GM13977 (cell line): ENCODE results near the gene VCL.
"Not testable (repeated sequence)": the region's sequence is repeated elsewhere in the genome, so short reads cannot be mapped to it uniquely, and the experiment has no call there.

Source experiments
- DNase-seq: peaks from one replicate; pipeline ENCODE4 v3.0.0; 2012; ENCODE audit warnings: low spot score
- CTCF ChIP-seq: IDR thresholded peaks from 2 replicates; pipeline ENCODE4 v1.5.1; 2012; ENCODE audit warnings: mild to moderate bottlenecking, control low read depth; ENCODE audit not compliant: insufficient read depth; ENCODE audit errors: extremely low read depth, missing control alignments
- in situ Hi-C: fragments of 300-500 bp; cut with MboI; formaldehyde crosslinking; loops from one replicate; pipeline ENCODE4 v1.12.0; 2022; ENCODE audit warnings: low sequenced_read_pairs, low pct_unique_long_range_greater_than_20kb, mixed read lengths, inconsistent platforms; ENCODE audit not compliant: unreplicated experiment

The VCL gene

GRCh38 chr10:73956476-73957359 is 41.2 kb upstream of the VCL start:
- DNase-seq: peak; percentile 62
- in situ Hi-C loops: no loop called here
- TF ChIP-seq CTCF: no peak

- in situ Hi-C loops: no loop called here
- no peak for DNase-seq
- TF ChIP-seq CTCF: no peak
Measured at GRCh38 chr10:73959484-73960243, 38.3 kb upstream of the VCL start.

- TF ChIP-seq CTCF: no peak
- in situ Hi-C loops: no loop called here
Measured at GRCh38 chr10:73962386-73962785, 35.5 kb upstream of the VCL start.

GRCh38 chr10:73963533-73963932 is 34.4 kb upstream of the VCL start:
- DNase-seq, in situ Hi-C loops: not testable (repeated sequence)

More at GRCh38 chr10:73962386-73962785, 35.5 kb upstream of the VCL start:
- no peak for DNase-seq

GRCh38 chr10:73964743-73965142 is 33.2 kb upstream of the VCL start:
- no peak for TF ChIP-seq CTCF
- no peak for DNase-seq
- in situ Hi-C loops: no loop called here

- in situ Hi-C loops, DNase-seq: not testable (repeated sequence)
Measured at GRCh38 chr10:73965267-73965889, 32.5 kb upstream of the VCL start.

- no peak for DNase-seq
- TF ChIP-seq CTCF: no peak
- in situ Hi-C loops: no loop called here
Measured at GRCh38 chr10:73965890-73966768, 31.8 kb upstream of the VCL start.
